Pons (tissue), 1 donor: ENCODE data around the gene SLC25A4.
"Not testable (repeated sequence)": the region's sequence is repeated elsewhere in the genome, so short reads cannot be mapped to it uniquely, and the experiment has no call there.

Experiments used
- DNase-seq: peaks from one replicate; pipeline ENCODE4 v3.0.0-alpha.2; 2016; ENCODE audit warnings: low spot score

SLC25A4 gene

DNA sequence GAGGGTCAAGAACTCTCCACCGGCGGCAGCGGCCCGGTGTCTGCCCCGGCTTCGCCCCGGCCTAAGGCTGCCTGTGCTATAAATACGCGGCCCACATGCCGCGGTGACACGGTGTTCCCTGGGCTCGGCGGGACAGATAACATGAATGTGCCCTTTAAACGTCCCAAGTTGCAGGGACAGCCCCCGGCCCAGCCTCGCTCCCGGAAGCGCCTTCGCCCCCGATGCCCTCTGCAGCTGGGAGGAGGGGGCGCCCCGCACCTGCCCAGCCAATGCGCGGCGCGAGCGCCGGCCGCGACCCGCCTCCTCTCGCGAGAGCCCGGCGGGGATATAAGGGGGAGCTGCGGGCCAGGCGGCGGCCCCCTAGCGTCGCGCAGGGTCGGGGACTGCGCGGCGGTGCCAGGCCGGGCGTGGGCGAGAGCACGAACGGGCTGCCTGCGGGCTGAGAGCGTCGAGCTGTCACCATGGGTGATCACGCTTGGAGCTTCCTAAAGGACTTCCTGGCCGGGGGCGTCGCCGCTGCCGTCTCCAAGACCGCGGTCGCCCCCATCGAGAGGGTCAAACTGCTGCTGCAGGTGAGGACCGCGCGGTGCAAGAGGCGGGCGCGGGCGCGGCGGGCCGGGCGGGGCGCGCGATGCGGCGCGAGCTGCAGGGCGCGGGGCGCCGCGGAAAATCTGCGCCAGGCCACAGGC lies at the start of gene SLC25A4:
Gene SLC25A4, plus strand, starts transcription at position 355 of the 689 bp plus-strand sequence. Its CDS starts 107 bp downstream, at position 462.
- DNase-seq = peak; percentile 85

DNA sequence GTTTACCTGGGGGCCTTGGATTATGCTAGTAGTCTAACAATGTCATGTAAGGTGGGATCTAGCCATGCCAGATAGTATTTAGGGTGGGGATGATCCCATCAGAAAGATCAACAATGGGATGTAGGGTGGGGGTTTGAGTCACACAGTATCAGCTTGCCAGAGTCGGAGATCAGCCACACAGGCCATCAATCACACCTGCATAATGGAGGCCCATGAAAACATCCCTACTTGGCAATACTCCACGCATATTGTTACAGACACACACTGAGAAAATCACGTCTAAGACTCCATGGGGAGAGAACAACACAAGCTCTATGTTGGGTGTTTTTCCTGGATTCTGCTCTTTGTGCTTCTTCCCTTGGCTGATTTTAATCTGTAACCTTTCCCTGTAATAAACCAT lies 49.5 kb upstream of the SLC25A4 start:
- no peak for DNase-seq

DNA sequence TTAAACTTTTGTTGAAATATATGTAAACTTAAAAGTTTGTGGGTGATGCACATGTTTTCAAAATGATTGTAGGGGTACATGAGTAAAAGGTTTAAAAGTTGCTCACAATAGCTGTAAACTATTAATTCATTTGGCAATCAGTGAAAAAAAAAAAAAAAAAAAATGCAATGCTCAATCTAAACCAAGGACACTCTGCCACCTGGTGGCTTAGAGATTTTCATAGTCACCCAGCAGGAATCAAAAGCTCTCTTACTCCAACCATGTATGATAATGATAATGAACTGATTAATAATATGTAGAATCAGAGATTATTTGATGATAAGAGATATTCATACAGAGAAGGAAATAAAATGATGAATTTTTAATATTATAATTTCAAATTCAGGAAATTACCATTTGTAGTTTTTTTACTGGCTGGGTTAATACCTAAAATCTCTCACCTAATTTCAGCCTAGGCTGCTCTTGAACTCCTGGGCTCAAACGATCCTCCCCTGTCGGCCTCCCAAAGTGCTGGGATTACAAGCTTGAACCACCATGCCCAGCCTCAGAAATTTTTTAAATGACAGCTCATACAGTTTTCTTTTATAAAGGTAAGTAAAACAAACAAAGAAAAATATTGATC lies 46.9 kb upstream of the SLC25A4 start:
- DNase-seq = peak; percentile 56

DNA sequence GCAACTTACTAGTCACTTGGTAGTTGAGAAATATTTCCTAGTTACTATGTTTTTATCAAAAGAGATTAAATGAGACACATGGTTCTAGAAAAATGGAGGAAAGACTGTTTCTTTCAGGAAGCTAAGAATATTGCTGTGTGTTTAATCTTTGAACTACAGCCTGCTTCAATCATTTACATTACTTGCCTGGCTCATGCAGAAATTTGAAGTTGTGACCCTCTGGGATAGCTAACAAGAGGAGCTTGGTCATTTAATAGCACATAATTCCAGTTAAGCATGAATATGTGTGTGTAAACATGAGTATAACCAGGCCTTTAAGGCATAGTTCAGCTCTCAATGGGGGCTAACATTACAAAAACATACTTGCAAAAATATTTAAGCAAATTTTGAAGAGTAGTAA lies 44.6 kb upstream of the SLC25A4 start:
- DNase-seq = no peak

GRCh38 chr4:185099024-185099682 lies 43.9 kb upstream of the SLC25A4 start:
- DNase-seq = no peak

GRCh38 chr4:185099940-185100339 lies 43.1 kb upstream of the SLC25A4 start:
- no peak for DNase-seq

DNA sequence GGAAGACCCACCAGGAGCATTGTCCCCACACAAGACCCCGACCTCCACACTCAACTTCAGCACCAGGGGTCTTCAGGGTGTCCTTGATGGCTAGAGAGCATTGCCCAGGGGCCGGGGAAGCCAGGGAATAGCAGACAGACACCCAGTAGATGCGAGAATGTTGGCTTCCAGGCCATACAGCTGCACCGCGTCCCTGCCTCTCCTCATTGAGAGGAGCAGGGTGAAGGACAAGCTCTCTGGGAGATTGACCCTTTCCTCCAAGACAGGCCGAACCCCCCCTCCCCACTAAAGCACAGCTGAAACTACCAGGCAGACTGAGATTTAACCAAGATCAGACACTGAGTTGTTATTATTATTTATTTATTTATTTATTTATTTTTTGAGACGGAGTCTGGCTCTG lies 42.6 kb upstream of the SLC25A4 start:
- no peak for DNase-seq

GRCh38 chr4:185101354-185101890 lies 41.6 kb upstream of the SLC25A4 start:
- DNase-seq = no peak

- DNase-seq = no peak
Measured at GRCh38 chr4:185104733-185105132, 38.3 kb upstream of the SLC25A4 start.

GRCh38 chr4:185106353-185106752 lies 36.7 kb upstream of the SLC25A4 start:
- DNase-seq = no peak

GRCh38 chr4:185107574-185107973 lies 35.5 kb upstream of the SLC25A4 start:
- not testable (repeated sequence) for DNase-seq

GRCh38 chr4:185108185-185108584 lies 34.9 kb upstream of the SLC25A4 start:
- no peak for DNase-seq

GRCh38 chr4:185108669-185109068 lies 34.4 kb upstream of the SLC25A4 start:
- no peak for DNase-seq

- DNase-seq = no peak
Measured at GRCh38 chr4:185109736-185110135, 33.3 kb upstream of the SLC25A4 start.

- no peak for DNase-seq
Measured at GRCh38 chr4:185110375-185110823, 32.7 kb upstream of the SLC25A4 start.

GRCh38 chr4:185112104-185112503 lies 31.0 kb upstream of the SLC25A4 start:
- DNase-seq = peak; percentile 14

GRCh38 chr4:185113340-185113739 lies 29.7 kb upstream of the SLC25A4 start:
- DNase-seq = no peak

GRCh38 chr4:185115827-185116232 lies 27.2 kb upstream of the SLC25A4 start:
- DNase-seq = no peak

DNA sequence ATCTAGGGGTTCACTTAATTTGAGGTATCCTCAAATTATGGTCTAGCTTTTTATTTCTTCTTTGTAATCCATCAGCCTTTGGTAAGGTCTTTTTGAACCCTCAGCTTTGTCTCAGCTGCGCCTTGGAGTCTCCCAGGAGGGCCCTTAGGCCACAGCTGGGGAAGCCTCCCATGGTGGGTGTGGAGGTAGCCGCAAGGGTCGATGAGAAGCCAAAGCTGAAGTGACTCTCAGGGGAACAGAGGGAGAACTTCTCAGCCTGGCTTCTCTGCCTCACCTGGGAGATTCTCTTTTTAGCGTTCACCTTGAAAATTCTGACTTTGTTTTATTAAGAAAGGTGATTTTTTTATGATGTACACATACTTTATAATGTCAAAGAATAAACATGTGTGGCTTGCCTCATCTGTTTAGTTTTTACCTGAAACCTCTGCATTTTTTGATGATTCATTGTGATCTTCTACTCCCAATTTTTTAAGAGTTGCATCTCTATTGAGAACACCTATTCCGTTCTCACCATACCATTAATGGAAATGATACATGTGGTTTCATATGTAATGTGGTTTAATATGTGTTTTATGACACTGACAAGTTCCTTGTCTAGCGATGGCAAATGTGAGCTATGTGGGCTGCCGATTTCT lies 25.6 kb upstream of the SLC25A4 start:
- DNase-seq = no peak

GRCh38 chr4:185118876-185119275 lies 24.2 kb upstream of the SLC25A4 start:
- no peak for DNase-seq

DNA sequence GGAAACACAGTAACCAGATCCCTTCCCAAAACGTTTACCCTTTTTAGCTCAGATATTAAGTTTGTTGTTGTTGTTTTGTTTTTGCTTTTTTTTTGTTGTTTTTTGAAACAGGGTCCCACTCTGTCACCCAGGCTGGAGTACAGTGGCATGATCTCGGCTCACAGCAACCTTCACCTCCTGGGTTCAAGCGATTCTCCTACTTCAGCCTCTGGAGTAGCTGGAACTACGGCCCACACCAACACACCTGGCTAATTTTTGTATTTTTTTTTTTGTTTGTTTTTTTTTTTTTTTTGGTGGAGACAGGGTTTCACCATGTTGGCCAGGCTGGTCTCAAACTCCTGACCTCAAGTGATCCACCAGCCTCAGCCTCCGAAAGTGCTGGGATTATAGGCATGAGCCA lies 23.6 kb upstream of the SLC25A4 start:
- DNase-seq = not testable (repeated sequence)

DNA sequence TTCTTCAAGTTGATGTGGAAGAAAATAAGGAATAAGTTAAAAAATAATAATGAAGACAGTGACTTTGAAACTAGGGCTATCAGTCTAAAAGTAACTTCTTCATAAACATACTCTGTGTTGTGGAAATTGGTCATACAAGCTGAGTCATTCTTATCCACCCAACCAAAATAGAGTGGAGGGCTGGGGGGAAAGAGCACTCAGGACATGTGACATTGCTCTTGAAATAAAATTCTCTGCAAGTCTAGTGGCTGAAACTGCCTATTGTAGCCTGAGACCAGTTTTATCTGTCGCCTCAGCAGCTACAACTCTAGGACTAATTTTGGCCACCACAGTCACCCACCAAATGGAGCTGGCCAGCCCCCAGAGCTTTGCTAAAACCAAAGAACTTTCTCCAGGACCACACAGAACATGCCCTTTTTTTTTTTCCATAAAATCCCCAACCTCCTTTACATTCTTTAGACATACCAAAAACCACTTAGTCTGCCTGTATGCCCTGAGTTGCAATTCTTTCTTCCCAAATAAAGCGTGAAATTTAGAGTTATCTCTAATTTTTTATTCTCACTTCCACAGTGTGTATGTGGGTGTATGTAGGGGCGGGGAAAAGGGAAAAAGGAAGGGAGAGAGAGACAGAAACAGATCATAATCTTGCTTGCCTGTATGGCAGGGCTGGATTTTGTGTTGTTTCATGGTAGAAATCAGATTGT lies 23.0 kb upstream of the SLC25A4 start:
- DNase-seq = no peak
